ENCODE data around the gene POMGNT1.

- TF ChIP-seq CTCF (IDR thresholded peaks at IDR 0.05) = no peak
- TF ChIP-seq POLR2A (IDR thresholded peaks at IDR 0.05) = peak in 1 of 4 donors; percentile 20
These were observed 31.4 kb downstream of the POMGNT1 start for GRCh38 chr1:46166521-46167462.

Data from esophagus squamous epithelium (tissue), 4 donors.